HG03378 (cell line): ENCODE results near the gene SCAMP2.

ENCODE experiments used
- ATAC-seq: cut with Tn5 transposase; IDR thresholded peaks from one replicate; pipeline ENCODE4 v1.9.1; 2021; ENCODE audit warnings: mild to moderate bottlenecking, moderate library complexity; ENCODE audit not compliant: unreplicated experiment

SCAMP2 gene

DNA sequence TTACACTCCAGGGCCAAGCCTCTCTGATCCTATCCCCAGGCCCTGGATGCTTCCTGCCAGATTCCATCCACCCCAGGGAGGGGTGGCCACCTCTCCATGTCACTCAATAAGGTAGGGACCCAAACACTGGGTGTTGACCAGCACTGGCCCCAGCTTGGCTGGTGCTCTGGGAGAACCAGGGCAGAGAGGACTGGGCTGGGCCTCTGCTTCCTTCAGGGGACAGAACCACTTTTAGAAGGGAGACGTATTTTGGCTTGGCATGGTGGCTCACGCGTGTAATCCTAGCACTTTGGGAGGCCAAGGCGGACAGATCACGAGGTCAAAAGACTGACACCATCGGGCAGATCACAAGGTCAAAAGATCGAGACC, 51.4 kb downstream of the SCAMP2 start:
- ATAC-seq = no peak

DNA sequence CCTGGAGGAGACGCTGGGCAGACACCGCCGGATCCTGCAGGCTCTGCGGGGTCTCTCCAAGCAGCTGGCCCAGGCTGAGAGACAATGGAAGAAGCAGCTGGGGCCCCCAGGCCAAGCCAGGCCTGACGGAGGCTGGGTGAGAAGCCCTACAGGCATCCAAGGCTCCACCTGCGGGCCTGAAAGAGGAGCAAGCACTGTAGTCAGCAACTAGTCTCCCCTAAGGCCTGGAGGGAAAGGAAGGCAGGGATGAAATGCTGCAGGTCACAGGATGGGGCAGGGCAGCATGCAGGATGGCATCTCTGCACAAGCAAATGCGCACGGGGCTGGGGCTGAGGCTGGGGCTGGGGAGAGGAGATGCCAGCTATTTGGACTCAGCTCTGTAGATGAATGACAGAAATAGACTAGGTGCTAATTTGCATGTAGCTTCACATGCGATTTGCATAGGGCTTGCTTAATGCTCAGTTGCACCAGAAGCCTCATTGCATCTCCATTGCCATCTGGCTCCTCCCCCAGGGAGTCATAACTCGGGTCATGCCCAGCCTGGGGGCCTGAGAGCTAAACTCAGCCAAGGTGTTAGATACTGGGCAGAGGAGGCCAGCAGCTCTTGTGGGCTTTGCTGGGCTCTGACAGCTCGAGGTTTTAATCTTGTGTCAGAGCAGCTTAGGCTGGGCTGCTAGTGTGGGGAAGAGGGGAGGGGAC, 51.9 kb downstream of the SCAMP2 start:
- peak; percentile 72 for ATAC-seq

DNA sequence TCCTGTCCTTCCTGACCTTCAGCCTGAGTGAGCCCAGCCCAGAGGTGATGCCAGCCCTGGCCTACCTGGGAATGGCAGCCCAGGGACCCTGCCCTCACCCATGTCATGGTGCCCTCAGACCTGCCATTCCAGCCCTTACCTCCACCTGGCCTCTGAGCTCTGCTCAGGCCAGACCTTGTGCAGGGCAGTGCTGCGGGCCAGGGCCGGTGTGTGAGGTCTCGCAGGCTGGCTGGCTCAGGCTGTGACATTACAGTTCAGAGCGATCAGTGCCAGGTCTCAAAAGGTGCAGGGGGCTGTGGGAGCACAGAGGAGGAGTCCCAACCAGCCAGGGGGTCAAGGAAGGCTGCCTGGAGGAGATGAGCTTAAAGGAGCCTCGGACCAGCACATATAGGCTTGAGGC, 53.1 kb downstream of the SCAMP2 start:
- ATAC-seq = no peak

DNA sequence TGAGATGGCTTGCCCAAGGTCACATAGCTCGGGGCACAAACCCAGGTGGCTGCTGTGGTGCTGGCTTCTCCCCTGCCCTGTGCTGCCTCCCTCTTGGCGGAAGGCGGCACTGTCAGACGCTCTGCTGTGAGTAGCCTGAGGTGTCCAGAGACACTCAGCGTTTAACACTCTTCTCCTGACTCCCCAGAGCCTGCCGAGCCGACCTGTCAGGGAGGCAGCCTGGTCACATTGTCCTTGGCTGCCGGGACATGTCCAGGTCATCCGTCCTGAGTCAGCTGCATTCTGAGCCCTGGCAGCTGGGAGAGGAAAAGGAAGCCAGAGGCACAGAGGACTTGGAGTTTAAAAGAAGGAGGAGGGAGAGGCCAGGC, 55.8 kb downstream of the SCAMP2 start:
- no peak for ATAC-seq

DNA sequence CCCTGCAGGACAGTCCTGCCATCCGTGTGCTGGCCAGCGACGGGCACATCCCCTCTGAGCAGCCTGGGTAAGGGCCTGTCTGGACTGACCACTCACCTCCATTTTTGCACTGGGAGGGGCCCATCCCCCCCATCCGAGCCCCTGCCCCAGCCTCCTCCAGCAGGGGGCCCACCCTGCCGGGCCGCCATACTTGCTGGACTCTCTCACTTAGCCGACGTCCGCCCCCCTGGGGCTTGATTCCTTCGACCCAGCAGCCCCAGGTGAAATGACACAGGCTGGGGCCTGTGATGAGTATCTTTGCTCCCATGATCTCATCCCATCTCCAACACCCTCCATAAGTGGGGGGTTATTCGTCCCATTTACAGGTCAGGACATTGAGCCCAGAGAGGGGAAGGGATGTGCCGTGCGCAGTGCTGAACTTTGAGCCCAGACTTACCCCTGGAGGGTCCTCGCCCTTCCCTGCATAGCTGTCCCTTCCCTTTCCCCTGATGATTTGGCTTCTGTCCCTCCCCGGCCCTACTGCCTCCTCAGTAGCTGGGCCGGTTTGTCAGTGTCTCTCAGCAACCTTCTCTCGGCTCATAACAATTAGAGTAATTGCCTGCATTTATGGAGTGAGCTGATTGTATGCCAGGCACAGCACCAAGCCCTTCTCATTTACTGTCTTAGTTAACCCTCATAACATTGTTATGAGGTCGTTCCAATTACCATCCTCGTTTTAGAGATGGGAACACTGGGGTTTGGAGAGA, 56.4 kb downstream of the SCAMP2 start:
- ATAC-seq = no peak

DNA sequence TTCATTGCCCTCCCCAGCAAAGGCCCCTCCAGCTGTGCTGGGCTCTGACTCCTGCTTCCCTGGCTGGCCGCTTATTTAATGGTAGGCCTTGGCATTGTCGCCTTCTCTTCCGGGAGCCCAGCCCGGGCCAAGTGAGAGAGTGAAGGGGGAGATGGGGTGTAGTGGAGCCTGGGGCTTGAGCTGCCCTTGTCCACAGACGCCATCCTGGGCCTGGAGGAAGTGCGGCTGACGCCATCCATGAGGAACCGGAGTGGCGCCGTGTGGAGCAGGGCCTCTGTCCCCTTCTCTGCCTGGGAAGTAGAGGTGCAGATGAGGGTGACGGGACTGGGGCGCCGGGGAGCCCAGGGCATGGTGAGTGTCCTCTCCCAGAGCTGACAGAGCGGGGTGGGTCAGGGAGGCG, 57.2 kb downstream of the SCAMP2 start:
- ATAC-seq = no peak

DNA sequence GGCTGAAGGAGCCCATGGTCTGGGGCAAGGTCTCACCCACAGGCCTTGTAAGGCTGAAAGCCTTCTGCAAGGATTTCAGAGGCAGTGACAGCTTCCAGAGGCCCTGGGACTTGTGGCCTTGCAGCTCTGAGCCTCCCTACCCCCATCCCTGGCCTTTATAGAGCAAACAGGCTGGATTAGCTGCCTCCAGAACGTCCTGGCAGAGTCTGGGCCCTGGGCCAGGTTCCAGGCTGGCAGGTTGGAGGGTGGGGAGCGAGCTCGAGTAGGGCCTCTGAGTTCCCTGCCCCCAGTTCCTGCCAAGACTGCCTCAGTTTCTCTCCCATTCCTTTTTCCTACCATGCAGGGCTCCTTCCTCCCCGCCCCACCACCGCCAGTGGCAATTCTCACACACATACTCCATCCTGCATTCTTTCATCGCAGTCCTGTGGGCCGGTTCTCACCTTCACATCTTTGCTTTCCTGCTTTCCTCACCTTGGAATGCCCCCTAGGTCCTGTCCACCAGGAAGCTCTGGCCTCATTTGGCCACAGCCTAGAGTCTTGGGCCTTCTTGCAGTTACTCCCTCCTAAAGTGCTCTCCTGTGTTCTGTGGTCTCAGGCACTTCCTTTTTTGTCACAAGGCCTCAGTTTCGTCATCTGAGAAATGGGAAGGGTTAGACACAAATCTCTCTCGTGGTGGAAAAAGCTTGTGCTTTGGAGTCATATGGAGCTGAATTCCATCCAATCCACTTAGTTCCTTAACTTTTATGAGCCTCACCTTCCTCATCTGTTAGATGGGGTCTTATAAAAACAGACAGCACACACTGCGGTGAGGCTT, 57.8 kb downstream of the SCAMP2 start:
- no peak for ATAC-seq

DNA sequence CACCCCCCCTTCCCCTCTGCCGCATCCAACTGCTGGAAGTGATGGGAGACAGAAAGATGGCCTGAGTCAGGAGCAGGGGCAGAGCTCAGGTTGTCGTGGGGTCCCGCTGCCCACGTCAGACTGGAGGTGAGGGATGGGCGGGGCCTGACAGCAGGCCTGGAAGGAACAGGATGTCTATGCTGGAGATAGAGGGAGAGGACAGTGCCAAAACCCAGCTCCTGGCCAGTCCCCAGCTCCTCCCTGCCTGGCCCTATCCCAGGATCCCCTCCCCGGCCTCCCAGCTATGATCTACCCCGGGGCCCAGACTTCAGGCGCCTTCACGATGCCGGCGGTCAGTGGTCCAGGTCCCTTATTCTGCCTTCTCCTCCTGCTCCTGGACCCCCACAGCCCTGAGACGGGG, 60.6 kb downstream of the SCAMP2 start, which contains the start of gene LMAN1L:
LMAN1L (plus strand) TSS at position 303 of the 400 bp plus-strand sequence; CDS start at position 323, 20 bp downstream.
- no peak for ATAC-seq

DNA sequence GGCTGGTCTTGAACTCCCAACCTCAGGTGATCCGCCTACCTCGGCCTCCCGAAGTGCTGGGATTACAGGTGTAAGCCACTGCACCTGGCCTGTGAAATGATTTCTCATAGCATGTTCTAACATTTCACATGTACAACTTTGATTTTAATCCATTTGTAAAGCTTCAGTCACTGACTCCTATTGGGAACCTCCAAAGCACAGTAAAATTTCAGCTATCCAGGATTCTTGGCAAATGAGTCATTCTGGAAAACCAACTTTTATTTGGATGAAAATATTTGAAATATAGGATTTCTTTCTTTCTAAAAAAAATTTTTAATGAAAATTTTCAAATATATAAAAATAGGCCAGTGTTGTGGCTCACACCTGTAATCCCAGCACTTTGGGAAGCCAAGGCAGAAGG, 63.2 kb downstream of the SCAMP2 start:
- ATAC-seq = no peak

DNA sequence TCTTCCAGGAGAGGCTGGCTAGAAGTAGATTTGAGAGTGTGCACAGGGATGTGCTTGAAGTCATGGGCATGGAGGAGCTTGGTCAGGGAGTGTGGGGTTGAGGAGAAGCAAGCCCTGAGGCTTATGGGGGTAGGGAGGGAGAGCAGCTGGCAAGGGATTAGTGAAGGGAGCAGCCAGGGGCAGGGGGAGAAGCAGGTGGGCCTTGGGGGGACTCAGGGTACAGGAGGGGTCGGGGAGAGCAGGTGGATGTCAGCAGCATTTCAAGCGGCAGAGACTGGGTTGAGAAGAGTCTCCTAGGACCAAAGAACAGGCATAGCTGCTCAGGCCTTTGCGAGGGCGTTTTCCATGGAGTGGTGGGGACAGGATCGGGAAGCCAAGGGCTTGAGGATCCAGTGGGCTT, 63.9 kb downstream of the SCAMP2 start:
- no peak for ATAC-seq

DNA sequence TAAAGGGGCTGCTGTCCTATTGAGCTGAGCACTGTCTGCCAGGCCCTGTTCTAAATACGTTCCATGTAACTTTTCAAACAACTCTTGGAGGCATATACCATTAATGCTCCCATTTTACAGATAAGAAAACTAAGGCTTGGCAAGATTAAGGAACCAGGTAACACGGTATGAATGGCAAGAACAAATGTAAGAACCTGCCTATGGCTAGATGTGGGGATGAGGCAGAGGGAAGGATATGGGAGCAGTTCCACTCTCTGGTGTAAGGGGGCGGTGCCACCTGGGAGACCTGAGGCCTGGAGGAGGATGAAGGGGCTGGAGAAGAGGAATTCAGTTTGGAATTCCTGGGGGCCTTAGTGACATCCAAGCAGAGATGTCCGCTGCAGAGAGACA, 64.3 kb downstream of the SCAMP2 start:
- no peak for ATAC-seq

DNA sequence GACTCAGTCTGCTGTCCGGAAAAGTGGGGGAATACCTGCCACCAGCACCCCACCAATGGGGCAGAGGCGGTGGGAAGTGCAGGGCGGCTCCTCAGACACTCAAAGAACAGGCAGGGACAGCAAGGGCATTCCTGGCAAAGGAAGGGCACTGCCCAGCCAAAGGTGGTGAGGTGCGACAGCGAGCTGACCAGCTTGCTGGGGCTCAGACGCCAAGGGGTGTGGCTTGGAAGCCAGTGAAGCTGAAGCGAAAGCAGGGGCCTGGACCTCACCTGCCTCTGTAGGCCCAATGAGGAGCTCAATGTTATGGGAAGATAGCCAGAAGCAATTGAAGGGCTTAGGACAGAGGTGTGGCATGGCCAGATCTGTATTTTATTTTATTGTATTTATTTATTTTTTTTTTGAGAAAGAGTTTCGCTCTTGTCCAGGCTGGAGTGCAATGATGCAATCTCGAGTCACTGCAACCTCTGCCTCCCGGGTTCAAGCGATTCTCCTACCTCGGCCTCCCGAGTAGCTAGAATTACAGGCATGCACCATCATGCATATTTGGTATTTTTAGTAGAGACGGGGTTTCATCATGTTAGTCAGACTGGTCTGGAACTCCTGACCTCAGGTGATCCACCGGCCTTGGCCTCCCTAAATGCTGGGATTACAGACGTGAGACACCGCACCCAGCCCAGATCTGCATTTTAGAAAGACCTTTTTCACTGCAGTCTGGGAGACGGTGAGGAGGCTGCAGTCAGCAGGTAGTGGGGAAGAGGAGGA, 64.9 kb downstream of the SCAMP2 start:
- no peak for ATAC-seq

DNA sequence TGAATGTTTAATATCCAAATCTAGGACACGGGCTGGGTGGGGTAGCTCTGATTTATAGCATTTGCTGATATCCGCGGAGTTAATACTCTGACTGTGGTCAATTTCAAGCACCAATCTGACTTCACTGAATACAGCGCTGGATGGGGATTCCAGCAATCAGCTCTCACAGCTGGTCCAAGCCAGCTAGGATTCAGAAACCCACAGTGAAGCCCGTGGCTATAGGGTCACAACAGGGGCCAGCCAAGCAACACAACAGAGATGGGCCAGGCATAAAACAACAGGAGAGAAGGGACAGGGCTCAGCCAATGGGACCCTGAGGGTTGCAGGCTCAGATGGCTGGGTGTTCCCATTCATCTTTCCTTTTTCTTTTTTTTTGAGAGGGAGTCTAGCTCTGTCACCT, 65.9 kb downstream of the SCAMP2 start:
- ATAC-seq = no peak

DNA sequence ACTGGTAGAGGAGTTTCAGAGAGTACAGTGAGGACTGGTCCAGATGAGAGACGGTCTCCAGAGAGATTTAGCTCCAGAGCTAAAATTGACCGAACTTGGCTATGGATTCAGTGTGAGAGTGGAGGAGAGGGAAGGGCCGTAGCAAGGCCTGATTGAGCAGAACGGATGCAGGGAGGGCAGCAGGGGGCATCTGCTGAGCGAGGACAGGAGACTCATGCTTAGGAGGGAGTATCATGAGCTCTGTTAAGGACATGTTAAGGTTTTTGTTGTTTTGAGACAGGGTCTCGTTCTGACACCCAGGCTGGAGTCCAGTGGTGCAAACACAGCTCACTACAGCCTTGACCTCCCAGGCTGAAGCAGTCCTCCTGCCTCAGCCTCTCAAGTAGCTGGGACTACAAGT, 68.2 kb downstream of the SCAMP2 start:
- no peak for ATAC-seq

DNA sequence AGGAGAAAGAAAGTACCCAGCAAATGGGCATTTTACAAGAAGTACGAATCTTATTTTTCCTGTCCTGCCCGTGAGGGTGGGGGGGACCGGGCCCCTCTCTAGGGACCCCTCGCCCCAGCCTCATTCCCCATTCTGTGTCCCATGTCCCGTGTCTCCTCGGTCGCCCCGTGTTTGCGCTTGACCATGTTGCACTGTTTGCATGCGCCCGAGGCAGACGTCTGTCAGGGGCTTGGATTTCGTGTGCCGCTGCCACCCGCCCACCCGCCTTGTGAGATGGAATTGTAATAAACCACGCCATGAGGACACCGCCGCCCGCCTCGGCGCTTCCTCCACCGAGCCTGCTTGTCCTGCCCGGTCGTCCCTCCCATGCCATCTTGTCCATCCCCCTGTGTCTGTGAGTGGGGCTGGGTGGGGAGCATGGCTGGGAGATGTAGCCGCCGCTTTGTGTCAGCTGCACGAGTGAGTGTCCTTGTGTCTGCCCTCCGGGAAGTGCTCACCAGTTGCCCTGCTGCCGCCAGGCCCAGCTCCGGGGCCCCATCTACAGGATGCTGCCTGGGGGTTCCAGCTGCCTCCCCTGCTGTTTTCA, 70.2 kb downstream of the SCAMP2 start:
- ATAC-seq = no peak

DNA sequence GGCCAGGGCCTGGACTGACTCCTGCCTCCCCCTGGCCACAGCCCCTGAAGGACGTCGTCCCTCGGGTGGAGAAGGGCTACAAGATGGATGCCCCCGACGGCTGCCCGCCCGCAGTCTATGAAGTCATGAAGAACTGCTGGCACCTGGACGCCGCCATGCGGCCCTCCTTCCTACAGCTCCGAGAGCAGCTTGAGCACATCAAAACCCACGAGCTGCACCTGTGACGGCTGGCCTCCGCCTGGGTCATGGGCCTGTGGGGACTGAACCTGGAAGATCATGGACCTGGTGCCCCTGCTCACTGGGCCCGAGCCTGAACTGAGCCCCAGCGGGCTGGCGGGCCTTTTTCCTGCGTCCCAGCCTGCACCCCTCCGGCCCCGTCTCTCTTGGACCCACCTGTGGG, 70.9 kb downstream of the SCAMP2 start:
- ATAC-seq = no peak

DNA sequence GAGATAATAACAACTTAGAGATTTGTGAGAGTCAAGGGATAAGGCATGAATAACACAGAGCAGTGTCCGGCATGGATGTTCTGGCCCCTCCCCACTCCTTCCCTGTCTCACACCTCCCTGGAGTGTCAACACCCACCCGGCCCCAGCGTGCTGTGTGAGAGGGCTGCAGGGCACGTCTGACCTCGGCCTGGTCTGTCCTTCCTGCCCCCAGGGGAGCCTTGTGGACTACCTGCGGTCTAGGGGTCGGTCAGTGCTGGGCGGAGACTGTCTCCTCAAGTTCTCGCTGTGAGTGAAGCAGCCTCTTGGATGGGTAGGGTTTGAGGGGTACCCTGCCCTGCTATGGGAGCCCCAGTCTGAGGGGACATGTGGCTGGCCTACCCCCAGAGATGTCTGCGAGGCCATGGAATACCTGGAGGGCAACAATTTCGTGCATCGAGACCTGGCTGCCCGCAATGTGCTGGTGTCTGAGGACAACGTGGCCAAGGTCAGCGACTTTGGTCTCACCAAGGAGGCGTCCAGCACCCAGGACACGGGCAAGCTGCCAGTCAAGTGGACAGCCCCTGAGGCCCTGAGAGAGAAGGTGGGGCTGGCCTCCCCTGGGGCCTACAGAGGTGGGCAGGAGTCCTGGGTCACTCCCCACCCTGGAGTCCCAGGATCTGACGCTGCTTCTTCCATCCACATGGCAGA, 71.7 kb downstream of the SCAMP2 start:
- ATAC-seq = no peak

DNA sequence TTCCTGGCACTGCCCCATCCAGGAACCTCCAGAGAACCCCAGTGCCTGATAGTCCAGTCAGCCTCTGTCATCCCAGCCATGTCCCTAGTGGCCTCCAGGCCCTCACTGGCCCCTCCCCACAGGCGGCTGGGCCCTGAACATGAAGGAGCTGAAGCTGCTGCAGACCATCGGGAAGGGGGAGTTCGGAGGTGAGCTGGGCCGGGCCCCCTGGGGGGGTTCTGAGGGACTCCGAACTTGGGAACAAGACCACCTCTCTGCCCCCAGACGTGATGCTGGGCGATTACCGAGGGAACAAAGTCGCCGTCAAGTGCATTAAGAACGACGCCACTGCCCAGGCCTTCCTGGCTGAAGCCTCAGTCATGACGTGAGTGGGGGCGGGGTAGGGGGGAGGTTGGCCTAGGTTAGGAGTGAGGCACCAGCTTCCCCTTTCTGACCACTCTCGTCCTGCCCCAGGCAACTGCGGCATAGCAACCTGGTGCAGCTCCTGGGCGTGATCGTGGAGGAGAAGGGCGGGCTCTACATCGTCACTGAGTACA, 72.5 kb downstream of the SCAMP2 start:
- ATAC-seq = no peak

DNA sequence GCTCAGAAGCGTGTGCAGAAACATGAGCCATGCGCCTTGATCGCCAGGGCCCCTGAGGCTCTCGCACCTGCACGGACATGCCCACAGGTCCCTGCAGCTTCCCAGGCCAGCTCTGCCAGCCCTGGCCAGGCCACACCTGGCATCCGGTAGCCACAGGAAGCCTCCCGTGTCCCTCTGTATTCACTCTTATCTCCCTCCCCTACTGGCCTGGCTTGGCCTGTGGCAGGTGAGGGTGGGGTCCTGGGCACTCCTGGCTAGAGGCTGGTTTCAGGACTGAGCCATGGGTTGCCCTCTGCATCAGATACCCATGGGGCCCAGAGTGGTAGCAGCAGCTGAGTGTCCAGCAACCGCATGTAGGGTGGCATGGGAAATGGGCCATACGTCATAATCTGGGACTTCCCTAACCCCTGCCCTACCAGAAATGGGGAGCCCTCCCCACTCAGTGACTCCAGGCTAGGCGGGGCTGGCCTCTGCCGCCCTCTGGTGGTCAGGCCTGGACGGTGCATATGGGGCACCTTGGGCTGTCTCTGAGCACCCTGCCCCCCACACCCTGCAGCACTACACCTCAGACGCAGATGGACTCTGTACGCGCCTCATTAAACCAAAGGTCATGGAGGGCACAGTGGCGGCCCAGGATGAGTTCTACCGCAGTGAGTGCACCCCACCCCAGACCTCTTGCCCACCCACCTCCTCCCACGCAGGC, 73.2 kb downstream of the SCAMP2 start:
- no peak for ATAC-seq
